ENCODE data around the gene DSCAML1.

DNA sequence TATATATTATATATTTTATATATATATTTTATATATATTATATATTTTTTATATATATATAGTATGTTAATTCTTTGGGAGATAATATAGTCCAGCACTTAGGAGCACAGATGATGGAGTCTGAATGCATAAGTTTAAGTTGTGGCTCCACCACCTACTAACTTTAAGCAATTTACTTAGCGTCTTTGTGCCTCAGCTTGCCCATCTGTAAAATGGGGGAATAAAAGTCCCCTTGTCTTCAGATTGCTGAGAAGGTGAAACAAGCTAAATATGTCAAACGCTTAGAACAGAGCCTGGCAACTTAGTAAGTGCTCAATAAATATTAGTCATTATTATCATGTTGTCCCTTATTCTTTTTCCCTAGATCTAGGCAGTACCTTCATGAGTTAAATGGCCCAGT, 27.5 kb downstream of the DSCAML1 start:
- TF ChIP-seq, protein P1, sequence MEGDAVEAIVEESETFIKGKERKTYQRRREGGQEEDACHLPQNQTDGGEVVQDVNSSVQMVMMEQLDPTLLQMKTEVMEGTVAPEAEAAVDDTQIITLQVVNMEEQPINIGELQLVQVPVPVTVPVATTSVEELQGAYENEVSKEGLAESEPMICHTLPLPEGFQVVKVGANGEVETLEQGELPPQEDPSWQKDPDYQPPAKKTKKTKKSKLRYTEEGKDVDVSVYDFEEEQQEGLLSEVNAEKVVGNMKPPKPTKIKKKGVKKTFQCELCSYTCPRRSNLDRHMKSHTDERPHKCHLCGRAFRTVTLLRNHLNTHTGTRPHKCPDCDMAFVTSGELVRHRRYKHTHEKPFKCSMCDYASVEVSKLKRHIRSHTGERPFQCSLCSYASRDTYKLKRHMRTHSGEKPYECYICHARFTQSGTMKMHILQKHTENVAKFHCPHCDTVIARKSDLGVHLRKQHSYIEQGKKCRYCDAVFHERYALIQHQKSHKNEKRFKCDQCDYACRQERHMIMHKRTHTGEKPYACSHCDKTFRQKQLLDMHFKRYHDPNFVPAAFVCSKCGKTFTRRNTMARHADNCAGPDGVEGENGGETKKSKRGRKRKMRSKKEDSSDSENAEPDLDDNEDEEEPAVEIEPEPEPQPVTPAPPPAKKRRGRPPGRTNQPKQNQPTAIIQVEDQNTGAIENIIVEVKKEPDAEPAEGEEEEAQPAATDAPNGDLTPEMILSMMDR (IDR thresholded peaks at IDR 0.05 in 2 of 3, conservative IDR thresholded peaks at IDR 0.05 in 1 of 3; ENCODE audit: control insufficient read depth in 2 of 3, extremely low read depth in 1 of 3, insufficient read depth in 1 of 3, low read depth in 3 of 3, low read length in 3 of 3): no peak
- TF ChIP-seq ZNF24 (IDR thresholded peaks at IDR 0.05): no peak
- TF ChIP-seq POLR2A (IDR thresholded peaks at IDR 0.05; ENCODE audit: low read depth, low read length): no peak
- TF ChIP-seq, protein P2, sequence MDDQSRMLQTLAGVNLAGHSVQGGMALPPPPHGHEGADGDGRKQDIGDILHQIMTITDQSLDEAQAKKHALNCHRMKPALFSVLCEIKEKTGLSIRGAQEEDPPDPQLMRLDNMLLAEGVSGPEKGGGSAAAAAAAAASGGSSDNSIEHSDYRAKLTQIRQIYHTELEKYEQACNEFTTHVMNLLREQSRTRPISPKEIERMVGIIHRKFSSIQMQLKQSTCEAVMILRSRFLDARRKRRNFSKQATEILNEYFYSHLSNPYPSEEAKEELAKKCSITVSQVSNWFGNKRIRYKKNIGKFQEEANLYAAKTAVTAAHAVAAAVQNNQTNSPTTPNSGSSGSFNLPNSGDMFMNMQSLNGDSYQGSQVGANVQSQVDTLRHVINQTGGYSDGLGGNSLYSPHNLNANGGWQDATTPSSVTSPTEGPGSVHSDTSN (IDR thresholded peaks at IDR 0.05; ENCODE audit: insufficient replicate concordance, low read depth, low read length): no peak
- no peak for TF ChIP-seq EZH2 (IDR thresholded peaks at IDR 0.05; ENCODE audit: borderline replicate concordance, control insufficient read depth, low read depth, low read length)
- TF ChIP-seq JUND (IDR thresholded peaks at IDR 0.05; ENCODE audit: low read depth, low read length): no peak
- TF ChIP-seq, protein P3, sequence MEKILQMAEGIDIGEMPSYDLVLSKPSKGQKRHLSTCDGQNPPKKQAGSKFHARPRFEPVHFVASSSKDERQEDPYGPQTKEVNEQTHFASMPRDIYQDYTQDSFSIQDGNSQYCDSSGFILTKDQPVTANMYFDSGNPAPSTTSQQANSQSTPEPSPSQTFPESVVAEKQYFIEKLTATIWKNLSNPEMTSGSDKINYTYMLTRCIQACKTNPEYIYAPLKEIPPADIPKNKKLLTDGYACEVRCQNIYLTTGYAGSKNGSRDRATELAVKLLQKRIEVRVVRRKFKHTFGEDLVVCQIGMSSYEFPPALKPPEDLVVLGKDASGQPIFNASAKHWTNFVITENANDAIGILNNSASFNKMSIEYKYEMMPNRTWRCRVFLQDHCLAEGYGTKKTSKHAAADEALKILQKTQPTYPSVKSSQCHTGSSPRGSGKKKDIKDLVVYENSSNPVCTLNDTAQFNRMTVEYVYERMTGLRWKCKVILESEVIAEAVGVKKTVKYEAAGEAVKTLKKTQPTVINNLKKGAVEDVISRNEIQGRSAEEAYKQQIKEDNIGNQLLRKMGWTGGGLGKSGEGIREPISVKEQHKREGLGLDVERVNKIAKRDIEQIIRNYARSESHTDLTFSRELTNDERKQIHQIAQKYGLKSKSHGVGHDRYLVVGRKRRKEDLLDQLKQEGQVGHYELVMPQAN (conservative IDR thresholded peaks at IDR 0.05): no peak
- TF ChIP-seq CREM (IDR thresholded peaks at IDR 0.05; ENCODE audit: low read depth): no peak
- no peak for TF ChIP-seq POU2F2 (IDR thresholded peaks at IDR 0.05; ENCODE audit: borderline replicate concordance, low read depth, low read length)

All from GM12878 (cell line).